ENCODE data around the gene CCDC9. TPM values are rescaled to one million over a fixed set of nuclear protein-coding genes. Genes with fewer than 3 reads are reported as not detected.

CCDC9 gene
- total RNA-seq, 1 donor from 2014 or later = 36.1 TPM

- no peak for DNase-seq (ENCODE audit: low spot score, unreplicated experiment)
- peak overlapping the region; percentile 94 for H3K27ac Mint-ChIP-seq
- peaks cover 12% of the 10 kb centered on the region for H3K4me1 Mint-ChIP-seq (ENCODE audit: low read depth)
- no peak for TF ChIP-seq CTCF (IDR thresholded peaks at IDR 0.05; ENCODE audit: unreplicated experiment)
- peaks cover 9% of the 10 kb centered on the region for H3K27me3 Mint-ChIP-seq
- H3K36me3 Mint-ChIP-seq (ENCODE audit: insufficient read depth) = peaks cover 17% of the 10 kb centered on the region
- peak overlapping the region; percentile 84 for H3K4me3 Mint-ChIP-seq (ENCODE audit: low read depth)
- H3K9me3 Mint-ChIP-seq (ENCODE audit: low read depth) = no peaks in the 10 kb centered on the region
Observed at GRCh38 chr19:47272448-47273312, 16.4 kb downstream of the CCDC9 start.

GRCh38 chr19:47273313-47274070, 17.2 kb downstream of the CCDC9 start:
- peak; percentile 78 for DNase-seq (ENCODE audit: low spot score, unreplicated experiment)
- TF ChIP-seq CTCF (IDR thresholded peaks at IDR 0.05; ENCODE audit: unreplicated experiment) = no peak
- Mint-ChIP-seq H3K9me3 (ENCODE audit: low read depth) (no peaks in the 10 kb centered on the region), H3K4me1 (ENCODE audit: low read depth) (peaks cover 12% of the 10 kb centered on the region), H3K27me3 (peaks cover 12% of the 10 kb centered on the region), H3K36me3 (ENCODE audit: insufficient read depth) (peaks cover 17% of the 10 kb centered on the region), H3K4me3 (ENCODE audit: low read depth) (peak overlapping the region; percentile 84), H3K27ac (peak overlapping the region; percentile 97)

- Mint-ChIP-seq H3K36me3 (ENCODE audit: insufficient read depth) (peaks cover 15% of the 10 kb centered on the region), H3K27ac (peak within 1 kb of the TSS; percentile 97), H3K27me3 (peaks cover 12% of the 10 kb centered on the region), H3K4me1 (ENCODE audit: low read depth) (peaks cover 12% of the 10 kb centered on the region), H3K9me3 (ENCODE audit: low read depth) (no peaks in the 10 kb centered on the region), H3K4me3 (ENCODE audit: low read depth) (peak within 1 kb of the TSS; percentile 84)
- TF ChIP-seq CTCF (IDR thresholded peaks at IDR 0.05; ENCODE audit: unreplicated experiment) = no peak
- DNase-seq (ENCODE audit: low spot score, unreplicated experiment) = peak; percentile 99
Observed at GRCh38 chr19:47274071-47274890, 18.0 kb downstream of the CCDC9 start, which contains the start of gene INAFM1. Gene INAFM1 (plus strand): TSS chr19:47274885. CDS start chr19:47274920, 35 bp downstream.

GRCh38 chr19:47274891-47275761, 18.8 kb downstream of the CCDC9 start:
- TF ChIP-seq CTCF (IDR thresholded peaks at IDR 0.05; ENCODE audit: unreplicated experiment) = no peak
- Mint-ChIP-seq H3K27ac (peak overlapping the region; percentile 71), H3K4me1 (ENCODE audit: low read depth) (peaks cover 12% of the 10 kb centered on the region), H3K9me3 (ENCODE audit: low read depth) (no peaks in the 10 kb centered on the region), H3K36me3 (ENCODE audit: insufficient read depth) (peaks cover 12% of the 10 kb centered on the region), H3K4me3 (ENCODE audit: low read depth) (peak overlapping the region; percentile 64), H3K27me3 (peaks cover 12% of the 10 kb centered on the region)
- no peak for DNase-seq (ENCODE audit: low spot score, unreplicated experiment)
